CD4-positive, alpha-beta T cell treated with Interferon gamma for 1 hour (primary cell): Measurements from ENCODE around the gene FADS6.
"Not testable (repeated sequence)": the region's sequence is repeated elsewhere in the genome, so short reads cannot be mapped to it uniquely, and the experiment has no call there.

Source experiments
- DNase-seq: peaks from one replicate; pipeline ENCODE4 v3.0.0-alpha.2; 2020

The FADS6 gene

DNA sequence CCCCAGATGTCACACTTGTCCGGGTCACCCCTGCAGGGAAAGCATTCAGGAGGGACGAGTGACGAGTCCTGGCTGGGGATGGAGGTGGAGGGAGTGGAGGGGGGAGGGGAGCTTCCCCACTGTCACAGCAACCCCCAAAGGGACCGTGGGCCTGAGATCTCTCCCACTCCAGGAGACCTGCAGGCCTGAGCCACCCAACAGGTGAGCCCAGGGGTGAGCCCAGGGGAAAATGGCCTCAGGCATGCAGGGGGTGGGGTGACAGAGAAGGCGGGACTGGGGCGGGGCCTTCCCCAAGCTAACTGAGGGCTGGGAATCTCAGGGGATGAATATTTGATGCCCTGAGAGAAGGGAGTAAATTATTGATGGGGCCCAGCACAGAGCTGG, 27.2 kb upstream of the FADS6 start:
- no peak for DNase-seq

DNA sequence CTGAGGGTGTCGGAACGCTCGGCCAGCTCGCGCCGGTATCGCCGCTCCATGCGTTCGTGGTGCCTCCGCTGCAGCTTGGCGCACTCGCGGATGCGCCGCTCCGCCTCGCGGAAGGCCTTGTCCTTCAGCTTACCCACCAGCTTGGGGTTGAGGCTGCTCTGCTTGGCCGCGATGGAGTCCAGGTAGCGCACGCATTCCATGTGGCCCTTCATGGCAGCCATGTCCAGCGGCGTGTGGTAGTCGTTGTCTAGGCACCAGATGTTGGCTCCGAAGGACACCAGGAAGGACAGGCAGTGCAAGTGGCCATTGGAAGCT, 26.8 kb upstream of the FADS6 start:
- no peak for DNase-seq

DNA sequence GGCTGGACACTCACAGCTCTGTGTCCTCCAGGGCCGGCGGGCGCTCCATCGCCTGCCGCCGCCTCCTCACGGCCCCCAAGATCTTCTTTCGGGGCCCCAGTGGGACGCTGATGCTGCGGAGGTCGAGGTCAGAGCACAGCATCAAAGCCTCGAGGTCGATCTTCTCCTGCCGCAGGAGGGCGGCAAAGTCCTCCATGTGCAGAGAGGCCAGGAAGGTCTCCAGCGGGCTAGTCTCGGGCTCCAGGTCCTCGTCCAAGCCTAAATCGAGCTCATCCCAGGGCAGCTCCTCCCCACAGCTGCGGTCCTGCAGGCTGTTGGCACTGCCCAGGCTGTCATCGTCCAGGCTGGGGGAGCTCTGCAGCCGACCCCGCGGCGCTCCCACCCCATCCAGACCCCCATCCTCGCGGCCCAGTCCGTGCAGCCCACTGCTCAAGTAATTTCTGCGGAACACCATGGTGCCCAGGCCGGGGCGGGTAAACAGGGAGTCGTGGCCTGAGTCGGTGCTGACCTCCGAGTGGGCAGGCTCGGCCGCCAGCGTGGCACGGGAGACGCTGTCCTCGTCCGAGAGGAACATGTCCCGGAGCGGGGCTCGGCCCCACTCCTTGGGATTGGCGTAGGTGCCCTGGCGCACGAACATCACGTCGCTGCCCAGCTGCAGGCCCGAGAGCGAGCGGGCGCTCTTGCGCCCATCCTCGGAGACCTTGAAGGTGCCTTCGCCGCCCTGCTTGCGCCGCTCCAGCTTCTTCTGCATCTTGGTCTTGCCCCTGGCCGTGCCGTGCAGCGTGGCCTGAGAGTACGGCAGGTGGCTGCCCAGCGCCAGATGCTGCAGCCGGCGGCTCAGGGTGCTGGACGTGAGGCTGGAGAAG, 26.2 kb upstream of the FADS6 start:
- no peak for DNase-seq

DNA sequence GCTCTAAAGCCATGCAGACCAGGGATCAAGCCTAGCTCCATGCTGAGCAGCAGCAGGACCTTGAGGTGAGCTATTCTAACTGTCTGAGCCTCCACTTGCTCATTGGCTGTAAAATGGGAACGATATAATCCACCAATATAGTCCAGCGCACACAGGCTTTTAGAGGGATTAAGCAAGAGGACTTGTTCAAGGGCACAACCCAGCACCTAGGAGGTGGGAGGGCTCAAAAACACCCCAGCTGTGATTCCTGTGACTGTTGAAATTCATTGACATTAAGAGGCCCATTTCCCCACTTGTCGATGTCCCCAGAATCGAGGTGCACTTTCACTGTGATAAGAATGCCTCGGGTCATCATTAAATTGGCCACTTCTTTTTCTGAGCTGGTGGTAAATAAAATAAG, 25.5 kb upstream of the FADS6 start:
- DNase-seq: no peak

DNA sequence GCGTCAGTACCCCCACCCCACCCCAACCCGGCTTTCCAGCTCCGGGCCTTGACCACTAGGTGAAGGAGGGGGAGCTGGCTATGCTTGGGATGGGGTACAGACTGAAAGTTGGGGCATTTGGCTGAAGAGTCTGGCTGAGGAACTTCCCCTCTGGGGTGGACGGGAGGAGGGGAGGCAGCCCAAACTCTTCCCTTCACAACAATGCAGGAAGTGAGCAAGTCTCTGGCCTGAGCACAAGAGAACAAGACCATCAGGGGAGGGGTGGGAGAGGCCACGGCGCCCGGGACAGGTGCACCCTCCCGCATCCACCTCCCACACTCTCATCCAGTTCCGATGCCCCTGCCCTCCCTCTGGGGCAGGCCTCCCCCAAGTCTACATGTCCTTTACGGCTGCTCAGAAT, 24.0 kb upstream of the FADS6 start:
- peak; percentile 8 for DNase-seq

DNA sequence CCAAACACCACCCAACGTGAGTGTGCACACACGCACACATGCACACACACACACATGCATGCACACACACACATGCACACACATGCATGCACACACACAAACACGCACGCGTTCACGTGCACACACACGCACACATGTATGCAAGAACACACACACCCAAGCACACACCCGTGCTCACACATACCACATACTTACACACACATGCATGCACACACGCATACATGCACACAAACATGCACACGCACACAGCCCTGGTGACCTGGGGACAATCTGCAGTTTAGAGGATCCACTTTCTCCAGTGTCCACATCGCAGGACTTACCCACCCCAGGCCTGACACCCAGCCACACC, 23.4 kb upstream of the FADS6 start:
- no peak for DNase-seq

DNA sequence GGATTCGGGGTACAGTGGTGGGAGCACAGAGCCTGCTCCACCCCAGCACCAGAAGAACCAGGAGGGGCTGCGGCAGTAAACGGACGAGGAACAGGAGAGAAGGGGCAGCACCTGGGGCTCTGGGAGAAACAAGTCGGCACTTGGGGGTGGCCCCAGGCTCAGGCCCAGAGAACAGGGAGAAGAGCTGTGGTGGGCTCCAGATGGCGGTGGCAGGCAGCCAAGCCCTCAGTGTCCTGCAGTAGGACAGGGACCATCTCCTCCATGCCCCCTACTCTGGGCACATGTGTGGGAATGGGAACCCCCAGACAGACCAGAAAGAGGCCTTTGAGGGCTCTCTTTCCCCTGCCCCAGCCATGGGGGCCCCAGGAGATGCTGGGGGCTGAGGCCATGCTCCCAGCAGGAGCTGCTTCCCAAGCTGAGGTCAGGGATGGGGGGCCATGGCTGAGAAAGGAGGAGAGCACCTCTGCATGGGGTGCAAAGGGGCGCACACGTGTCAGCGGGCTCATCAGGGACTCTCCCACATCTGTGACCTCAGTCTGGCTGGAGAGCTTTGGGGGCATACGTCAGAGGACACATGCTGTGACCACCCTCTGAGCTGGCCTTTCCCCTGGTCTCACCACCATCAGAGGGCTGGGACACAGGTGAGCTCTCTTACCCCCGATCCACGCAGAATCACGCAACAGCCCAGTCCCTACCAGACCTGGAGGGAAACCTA, 22.9 kb upstream of the FADS6 start:
- no peak for DNase-seq

DNA sequence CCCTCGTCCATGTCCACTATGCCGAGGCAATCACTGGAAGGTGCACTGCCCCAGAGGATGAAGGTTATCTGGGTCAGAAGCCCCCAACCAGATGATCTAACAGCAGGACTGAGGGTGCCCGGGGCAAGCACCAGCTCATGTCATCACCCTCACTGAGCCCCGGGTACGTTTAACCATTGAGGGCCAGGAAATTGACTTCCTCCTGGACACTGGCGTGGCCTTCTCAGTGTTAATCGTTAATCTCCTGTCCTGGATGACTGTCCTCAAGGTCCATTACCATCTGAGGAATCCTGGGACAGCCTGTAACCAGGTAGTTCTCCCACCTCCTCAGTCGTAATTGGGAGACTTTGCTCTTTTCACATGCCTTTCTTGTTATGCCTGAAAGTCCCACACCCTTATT, 18.0 kb upstream of the FADS6 start:
- not testable (repeated sequence) for DNase-seq

DNA sequence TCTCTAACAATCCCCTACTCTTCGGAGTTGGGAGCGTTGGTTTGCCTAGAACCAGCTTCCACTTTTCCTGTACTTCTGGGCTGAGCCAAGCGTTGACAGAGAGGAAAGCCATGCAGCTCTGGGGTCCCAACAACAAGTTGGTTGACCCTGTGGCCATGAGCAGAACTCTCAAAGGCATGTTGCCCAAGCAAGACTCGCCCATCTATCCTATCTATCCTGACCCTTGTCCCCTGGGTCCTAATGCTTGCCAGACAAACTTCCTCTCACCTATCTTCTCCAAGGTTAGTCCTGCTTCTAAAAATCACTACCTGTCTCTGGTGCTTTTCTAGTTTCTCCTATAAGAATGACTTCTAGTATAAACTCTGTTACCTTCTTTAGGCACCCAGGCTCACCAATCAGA, 15.7 kb upstream of the FADS6 start:
- not testable (repeated sequence) for DNase-seq

DNA sequence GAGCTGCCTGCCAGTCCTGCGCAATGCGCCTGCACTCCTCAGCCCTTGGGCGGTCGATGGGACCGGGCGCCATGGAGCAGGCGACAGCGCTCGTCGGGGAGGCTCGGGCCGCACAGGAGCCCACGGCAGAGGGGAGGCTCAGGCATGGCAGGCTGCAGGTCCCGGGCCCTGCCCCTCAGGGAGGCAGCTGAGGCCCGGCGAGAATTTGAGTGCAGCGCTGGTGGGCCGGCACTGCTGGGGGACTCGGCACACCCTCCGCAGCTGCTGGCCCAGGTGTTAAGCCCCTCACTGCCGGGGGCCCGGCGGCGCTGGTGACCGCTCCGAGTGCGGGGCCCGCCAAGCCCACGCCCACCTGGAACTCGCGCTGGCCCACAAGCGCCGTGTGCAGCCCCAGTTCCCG, 13.6 kb upstream of the FADS6 start:
- DNase-seq: no peak

DNA sequence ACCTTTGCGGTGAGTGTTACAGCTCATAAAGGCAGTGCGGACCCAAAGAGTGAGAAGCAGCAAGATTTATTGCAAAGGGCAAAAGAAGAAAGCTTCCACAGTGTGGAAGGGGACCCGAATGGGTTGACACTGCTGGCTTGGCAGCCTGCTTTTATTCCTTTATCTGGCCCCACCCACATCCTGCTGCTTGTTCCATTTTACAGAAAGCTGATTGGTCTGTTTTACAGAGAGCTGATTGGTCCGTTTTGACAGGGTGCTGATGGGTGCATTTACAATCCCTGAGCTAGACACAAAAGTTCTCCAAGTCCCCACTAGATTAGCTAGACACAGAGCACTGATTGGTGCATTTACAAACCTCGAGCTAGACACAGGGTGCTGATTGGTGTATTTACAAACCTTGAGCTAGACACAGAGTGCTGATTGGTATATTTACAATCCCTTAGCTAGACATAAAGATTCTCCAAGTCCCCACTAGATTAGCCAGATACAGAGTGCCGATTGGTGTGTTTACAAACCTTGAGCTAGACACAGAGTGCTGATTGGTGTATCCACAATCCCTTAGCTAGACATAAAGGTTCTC, 12.9 kb upstream of the FADS6 start:
- DNase-seq: not testable (repeated sequence)

DNA sequence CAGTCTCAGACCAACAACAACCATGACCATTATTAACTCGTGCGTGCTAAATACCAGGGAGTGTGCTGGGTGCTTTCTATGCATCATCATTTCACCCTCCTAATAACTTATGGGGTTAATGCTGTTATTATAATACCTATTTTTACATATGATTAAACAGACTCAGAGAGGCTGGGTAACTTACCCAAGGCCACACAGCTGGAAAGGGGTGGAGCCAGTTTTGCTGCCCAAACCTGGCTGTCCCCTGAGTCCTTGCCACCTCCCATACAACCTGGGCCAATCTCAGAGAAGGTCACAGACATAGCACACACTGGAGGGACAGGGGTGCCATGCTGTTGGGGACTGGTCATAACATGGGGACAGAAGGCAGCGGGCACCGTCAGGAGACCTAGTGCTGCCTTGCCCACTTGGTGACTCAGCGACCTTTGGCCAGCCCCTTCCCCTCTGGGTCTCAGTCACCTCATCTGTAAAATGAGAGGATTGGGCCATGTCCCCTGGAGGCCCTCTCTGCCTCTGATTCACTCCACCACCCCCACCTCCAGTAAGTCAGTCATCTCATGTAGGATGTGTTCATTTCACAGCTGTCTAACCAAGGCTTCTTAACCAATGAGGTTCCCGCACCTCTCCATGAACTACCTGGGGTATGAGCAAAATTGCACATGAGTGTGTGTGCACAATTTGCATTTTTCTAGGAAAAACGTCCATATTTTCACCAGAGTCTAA, 11.4 kb upstream of the FADS6 start:
- no peak for DNase-seq

DNA sequence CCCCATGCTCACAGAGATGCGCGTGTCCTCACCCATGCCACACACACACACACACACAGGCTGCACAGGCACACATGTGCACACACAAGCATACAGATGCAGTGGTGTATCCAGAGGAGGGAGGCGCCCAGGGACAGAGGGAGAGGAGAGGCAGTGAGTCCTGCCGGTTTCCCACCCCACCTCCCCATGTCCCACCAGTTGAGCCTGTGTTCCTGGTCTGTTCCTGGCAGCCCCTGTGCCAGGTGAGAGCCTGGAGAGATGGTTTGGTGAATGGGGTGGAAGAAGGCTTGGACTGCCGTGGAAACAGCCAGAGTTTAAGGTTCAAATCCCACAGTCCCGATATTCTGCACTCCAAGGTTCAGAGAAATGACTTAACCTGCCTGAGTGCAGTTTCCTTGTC, 10.2 kb upstream of the FADS6 start:
- no peak for DNase-seq

DNA sequence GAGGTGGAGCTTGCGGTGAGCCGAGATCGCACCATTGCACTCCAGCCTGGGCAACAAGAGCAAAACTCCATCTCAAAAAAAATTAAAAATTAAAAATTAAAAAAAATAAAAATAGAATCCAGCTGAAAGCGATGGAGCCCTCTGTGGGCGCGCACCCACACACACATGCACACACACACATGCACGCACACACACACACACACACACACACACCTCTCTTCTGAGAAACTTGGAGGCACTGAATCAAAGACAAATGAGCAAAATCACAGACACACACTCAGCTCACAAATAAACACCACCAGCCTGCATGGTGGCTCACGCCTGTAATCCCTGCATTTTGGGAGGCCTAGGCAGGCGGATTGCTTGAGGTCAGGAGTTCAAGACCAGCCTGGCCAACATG, 9.6 kb upstream of the FADS6 start:
- no peak for DNase-seq

DNA sequence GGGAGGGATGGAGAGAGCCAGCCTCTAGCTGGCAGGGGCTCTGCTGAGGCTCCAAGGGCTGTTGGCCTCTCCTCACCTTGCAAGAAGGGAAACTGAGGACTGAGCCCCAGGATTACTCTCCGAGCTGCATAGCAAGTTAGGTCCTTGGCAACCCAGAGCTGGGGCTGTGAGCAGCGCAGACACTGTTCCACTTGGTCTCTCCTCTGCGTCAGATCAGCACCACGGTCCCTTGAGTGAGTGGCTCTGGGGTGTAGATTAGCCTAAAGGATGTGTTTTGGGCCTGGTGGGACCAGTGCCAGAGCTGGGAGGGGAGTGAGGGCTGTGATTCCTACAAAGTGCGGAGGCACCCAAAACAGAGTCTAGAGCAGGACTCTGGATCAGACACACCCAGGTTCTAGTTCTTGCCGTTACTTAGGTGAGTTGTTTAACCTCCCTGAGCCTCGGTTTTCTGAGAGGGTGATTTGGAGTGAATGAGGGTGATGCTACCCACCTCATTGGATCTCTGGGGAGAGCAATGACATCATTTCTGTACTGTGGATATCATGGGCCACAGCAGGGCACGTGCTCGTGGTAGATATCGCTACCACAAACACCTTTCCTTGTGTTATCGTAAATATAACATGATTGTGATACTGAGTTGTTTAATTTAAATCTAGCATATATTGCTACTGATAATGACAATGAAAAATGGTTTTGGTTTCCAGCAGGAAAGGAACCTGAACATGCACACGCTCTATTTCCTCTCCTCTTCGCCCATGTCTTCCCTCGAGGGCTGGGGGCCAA, 8.1 kb upstream of the FADS6 start:
- DNase-seq: no peak

DNA sequence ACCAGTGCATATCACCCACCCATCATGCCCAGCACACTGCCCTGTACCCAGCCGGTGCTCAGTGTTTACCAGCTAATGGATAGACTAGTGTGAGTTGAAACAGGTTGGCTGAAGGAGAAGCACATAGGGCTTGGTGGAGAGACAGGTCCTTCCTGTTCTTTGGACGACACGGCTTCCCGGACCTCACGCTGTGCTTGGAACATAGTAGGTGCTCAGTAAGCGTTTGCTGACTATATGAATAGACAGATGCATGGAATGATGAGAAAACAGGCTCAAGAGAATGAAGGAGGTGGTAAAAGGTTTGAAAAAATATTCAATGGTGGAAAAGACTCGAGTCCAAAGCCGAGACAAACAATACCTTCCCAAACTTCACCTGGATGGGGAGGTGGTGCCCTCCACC, 6.8 kb upstream of the FADS6 start:
- no peak for DNase-seq

DNA sequence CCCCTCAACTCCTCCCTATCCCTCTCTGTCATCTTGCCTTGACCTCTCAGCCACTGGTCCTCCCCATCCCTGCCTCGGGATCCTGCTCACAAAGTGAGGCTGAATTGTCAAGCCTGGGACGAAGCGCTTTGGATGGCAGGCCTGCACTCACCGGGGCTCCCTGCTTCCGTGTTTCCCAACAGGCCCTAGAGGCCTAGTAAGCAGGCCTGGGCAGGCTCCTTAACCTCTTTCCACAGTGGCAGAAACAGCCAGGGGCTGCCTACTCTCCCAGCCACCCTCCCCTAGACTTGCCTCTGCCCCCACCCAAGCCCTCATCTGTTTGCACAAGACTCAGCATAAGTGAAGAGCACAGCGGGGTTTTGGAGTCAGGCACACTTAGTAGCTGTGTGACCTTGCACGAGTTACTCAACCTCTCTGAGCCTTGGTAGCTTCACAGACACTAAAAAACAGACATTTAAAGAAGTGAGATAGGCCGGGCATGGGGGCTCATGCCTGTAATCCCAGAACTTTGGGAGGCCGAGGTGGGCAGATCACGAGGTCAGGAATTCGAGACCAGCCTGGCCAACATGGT, 5.0 kb upstream of the FADS6 start:
- DNase-seq: no peak

DNA sequence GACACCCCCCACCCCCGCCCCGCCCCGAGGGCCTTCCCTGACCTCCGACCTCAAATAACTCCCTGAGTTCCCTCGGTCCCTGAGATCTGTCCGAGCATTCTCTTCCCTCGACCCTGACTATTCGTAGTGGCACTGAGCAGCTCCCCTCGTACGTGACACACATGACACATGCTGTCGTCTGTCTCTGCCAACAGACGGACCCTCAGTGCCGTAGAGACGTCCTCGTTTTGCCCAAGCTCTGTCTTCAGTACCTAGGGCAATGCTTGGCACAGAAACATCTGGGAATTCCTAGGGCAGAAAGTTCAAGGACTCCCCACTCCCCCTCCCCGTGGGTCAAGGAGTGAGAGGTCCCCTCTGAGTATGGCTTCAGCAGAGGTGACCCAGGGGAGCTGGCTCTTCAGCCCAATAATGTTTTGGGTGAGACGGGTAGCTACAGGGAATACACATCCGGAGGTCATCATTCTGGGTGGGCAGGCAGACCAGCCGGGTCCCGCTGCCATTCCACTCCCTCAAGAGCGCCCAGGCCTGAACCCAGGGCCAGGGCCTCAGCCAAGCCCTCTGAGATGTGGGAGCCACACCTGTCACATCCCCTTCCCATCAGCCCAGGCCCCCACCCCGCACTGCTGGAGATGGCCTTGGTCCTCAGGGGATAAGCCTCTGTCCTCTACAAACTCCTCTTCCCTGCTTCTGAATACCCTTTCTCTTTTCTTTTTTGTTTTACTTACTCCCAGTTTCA, 671 bp upstream of the FADS6 start:
- no peak for DNase-seq

DNA sequence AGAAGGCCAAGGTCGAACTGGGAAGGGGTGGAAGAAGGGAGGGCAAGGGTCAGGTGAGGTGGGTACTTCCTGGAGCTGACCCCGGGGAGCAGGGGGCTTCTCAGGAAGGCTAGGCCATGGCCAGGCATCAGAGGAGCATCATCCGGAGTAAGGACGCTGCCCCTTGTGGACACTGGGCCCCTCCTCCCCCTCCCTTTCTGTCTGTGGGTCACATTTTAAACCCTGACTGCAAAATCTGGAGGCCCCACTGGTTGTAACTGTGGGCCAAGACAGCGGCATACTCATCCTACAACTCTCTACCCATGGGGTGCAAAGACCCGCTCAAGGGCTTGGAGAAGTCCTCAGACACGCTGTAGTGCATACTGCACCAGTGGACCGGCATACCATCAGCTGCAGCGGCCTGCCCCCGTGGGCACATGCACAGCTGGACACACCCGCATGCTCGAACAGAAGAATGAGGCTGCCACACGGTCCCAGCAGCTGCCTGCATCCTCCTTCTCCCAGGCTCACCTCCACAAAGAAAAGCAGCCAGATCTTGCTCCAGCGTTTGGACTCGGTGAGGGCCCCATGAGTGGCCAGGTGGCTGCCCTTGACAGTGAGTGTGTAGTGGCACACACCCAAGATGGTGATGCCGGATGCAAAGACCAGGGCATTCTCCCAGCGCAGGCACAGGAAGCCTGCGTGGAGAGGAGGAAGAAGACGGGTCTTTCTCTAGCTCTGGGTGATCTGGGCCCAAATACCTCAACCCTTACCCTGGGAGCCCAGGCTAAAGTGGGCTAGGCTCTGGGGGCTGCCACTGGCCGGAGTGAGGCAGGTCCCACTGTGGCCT, 1.2 kb downstream of the FADS6 start:
- no peak for DNase-seq

DNA sequence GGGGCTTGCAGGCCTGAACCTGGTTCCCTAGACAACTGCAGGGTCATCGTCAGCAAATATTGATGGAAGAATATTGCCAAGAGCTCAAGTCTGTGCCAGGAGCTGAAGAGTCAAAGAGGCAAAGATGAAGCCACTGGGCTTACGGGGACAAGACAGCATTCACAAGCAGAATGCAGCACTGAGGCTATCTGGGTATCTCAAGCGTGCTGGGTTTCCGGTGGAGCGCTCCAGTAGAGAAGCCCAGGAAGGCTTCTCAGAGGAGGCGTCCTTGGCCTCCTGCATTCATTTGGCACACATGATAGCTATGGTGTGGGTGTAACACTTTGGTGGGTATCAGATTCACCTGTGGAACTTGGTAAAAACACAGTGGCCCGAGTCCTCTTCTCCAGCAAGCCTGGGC, 2.9 kb downstream of the FADS6 start:
- no peak for DNase-seq

DNA sequence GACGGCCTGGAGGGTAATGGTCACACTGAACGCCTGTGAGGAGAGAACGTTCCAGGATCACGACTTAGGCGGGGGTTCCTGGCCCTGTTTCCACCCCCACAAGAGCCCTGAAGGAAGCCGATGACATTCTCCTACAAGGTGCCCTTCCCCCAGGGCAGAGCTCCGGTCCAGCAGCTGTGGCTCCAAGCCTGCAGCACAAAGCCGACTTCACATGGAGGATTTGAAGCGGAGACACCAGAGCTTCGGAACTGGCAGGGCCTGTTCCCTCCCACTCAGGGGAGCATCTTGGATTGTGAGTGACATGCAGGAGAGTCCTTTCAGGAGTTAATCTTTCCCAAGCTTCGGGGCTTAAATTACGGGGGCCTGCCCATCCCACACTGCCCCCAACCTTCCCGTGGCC, 5.0 kb downstream of the FADS6 start:
- DNase-seq: no peak
